Tibial artery (tissue), 4 donors: ENCODE measurements around the gene NEDD4L.

Experiments used
- DNase-seq, 2 donors: peaks; one replicate each; pipeline ENCODE4 v3.0.0-alpha.2; 2019
- H3K27ac ChIP-seq, 2 donors: fragments of 200-600 bp; sonication (generic) in 1 of 2; 1 replicate in 1 of 2; 2 replicates in 1 of 2; pipeline ENCODE4 v1.5.1; 2018 to 2019; ENCODE audit warnings: mild to moderate bottlenecking in 1 of 2
- H3K27me3 ChIP-seq, 2 donors: fragments of 200-600 bp; sonication (generic) in 1 of 2; one replicate each; pipeline versions ENCODE4 v1.5.1 to v1.6.0; 2016 to 2019
- H3K36me3 ChIP-seq, 3 donors: fragments of 200-600 bp; sonication (generic) in 2 of 3; one replicate each; pipeline ENCODE4 v1.5.1; 2016 to 2019; ENCODE audit warnings: mild to moderate bottlenecking in 2 of 3
- H3K4me1 ChIP-seq, 4 donors: fragments of 200-600 bp; sonication (generic) in 2 of 4; 1 replicate in 3 of 4; 2 replicates in 1 of 4; pipeline ENCODE4 v1.5.1; 2016 to 2019
- H3K4me3 ChIP-seq, 2 donors: fragments of 200-600 bp; sonication (generic) in 1 of 2; 1 replicate in 1 of 2; 2 replicates in 1 of 2; pipeline ENCODE4 v1.5.1; 2018 to 2019; ENCODE audit warnings: mild to moderate bottlenecking in 2 of 2
- H3K9me3 ChIP-seq, 3 donors: fragments of 200-600 bp; sonication (generic) in 1 of 3; one replicate each; pipeline ENCODE4 v1.5.1; 2016 to 2019
- CTCF ChIP-seq, 2 experiments: fragments of 200-600 bp in 1 of 2; fragments of 450-650 bp in 1 of 2; IDR thresholded peaks; one replicate each; pipeline ENCODE4 v1.5.1; 2017 to 2019; ENCODE audit warnings: antibody characterized with exemption in 2 of 2, mild to moderate bottlenecking in 1 of 2, moderate library complexity in 1 of 2
- intact Hi-C: fragments of 100-400 bp; cut with DNase I; formaldehyde crosslinking; loops from one replicate; pipeline ENCODE4 v1.15.0; 2023; ENCODE audit warnings: low total_unique reads

Gene NEDD4L

DNA sequence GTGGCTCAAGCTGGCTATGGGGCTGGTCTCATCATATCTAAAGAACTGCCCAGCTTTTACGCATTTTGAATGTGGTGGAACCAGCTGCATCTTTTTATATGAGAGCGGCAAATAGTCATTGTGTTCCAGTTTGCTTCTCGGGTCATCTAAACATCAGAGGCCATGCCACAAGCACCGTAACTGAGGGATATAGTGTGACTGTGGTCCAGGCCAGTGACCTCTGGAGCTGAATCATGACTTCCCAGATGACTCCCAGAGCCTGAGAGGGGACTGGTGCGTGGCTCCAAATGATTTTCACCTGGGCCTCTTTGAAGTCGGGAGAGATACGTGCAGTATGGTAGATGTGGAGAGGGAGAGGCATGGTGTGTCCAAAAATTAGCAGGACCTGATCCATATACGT is 271.0 kb downstream of the NEDD4L start:
- H3K4me1 ChIP-seq: no peaks in the 10 kb centered on the region
- H3K27ac ChIP-seq: no peak overlapping the region
- intact Hi-C loops: no loop called here
- no peaks in the 10 kb centered on the region for H3K27me3 ChIP-seq
- no peak overlapping the region for H3K4me3 ChIP-seq
- H3K9me3 ChIP-seq: no peaks in the 10 kb centered on the region
- DNase-seq: no peak
- no peak for TF ChIP-seq CTCF (IDR thresholded peaks at IDR 0.05)
- H3K36me3 ChIP-seq: no peaks in the 10 kb centered on the region

DNA sequence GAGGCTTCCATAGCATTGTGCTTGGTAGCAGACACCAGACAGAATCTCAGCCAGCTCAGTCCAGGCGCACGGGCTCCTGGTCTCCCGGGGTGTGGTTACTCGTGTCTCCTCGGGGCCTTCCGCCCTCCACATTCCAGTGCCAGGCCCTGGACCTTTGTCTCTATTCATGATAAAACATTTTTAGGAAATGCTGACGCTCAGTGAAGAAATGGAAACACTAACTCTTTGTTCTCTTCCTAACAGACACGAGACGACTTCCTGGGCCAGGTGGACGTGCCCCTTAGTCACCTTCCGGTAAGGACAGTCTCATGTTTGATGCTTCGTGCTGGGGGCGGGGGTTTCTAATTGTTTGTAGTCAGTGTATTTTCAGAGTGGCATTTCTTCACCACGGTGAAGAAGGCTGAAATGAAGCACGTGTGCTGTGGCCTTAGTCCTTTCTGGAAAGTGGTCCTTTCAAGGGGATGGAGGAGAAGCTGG is 271.8 kb downstream of the NEDD4L start:
- intact Hi-C loops: no loop called here
- H3K4me1 ChIP-seq: no peaks in the 10 kb centered on the region
- no peaks in the 10 kb centered on the region for H3K36me3 ChIP-seq
- no peak for DNase-seq
- H3K9me3 ChIP-seq: no peaks in the 10 kb centered on the region
- H3K4me3 ChIP-seq: no peak overlapping the region
- H3K27ac ChIP-seq: no peak overlapping the region
- TF ChIP-seq CTCF (IDR thresholded peaks at IDR 0.05): no peak
- no peaks in the 10 kb centered on the region for H3K27me3 ChIP-seq

DNA sequence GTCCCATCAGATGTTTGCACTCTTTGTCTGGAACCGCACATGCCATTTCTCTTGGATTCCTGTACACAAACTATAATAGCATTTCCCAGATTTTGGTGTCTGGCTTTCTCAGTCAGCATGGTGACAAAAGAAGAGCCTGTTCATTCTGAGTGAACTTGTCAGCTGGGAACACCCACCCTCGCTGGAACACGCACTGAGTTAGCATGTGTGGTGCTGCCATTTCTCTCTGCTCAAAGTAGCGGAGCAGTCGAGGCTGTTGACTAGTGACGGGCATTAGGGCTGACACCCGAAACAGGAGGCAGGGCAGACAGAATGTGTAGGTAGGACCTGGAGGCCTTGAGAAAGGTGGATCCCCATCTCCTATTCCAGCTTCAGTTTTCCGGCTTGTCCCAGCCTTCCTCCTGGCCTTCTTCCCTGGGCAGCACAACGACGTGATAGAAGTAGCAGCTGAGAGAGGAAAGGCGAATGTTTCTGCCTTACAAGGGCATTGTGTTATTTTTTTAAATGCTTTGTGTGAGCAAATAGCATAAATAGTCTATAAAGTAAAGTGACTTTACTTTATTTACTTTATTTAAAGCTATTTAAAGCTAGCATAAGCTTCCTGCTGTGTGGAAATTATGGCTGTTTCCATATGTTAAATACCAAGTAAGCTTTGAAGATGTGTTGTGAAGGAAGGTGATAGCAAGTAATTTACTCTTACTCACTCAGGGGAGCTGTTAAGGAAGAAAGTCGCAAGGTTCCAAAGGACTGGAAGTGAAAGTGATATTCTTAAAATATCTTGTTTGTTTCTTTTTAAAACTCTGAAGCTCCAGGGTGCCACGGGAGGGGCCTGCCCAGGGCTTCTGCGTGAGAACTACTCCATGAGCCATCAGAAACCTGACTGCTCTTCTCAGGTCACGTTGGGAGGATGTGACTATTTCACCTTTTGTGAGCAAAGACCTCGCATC is 272.6 kb downstream of the NEDD4L start:
- Histone ChIP-seq H3K27me3 (no peaks in the 10 kb centered on the region), H3K27ac (no peak overlapping the region), H3K9me3 (no peaks in the 10 kb centered on the region), H3K4me3 (no peak overlapping the region), H3K36me3 (no peaks in the 10 kb centered on the region), H3K4me1 (no peaks in the 10 kb centered on the region)
- intact Hi-C loops: no loop called here
- no peak for TF ChIP-seq CTCF (IDR thresholded peaks at IDR 0.05)
- DNase-seq: no peak

- Histone ChIP-seq H3K27me3 (no peaks in the 10 kb centered on the region), H3K4me3 (no peak overlapping the region), H3K4me1 (no peaks in the 10 kb centered on the region), H3K27ac (no peak overlapping the region), H3K36me3 (no peaks in the 10 kb centered on the region), H3K9me3 (no peaks in the 10 kb centered on the region)
- no peak for DNase-seq
- intact Hi-C loops: no loop called here
- TF ChIP-seq CTCF (IDR thresholded peaks at IDR 0.05): no peak
Measured at GRCh38 chr18:58319719-58320118, 275.7 kb downstream of the NEDD4L start.

GRCh38 chr18:58320907-58321561 is 277.0 kb downstream of the NEDD4L start:
- H3K4me1 ChIP-seq: no peaks in the 10 kb centered on the region
- TF ChIP-seq CTCF (IDR thresholded peaks at IDR 0.05): no peak
- no peaks in the 10 kb centered on the region for H3K36me3 ChIP-seq
- no peak for DNase-seq
- H3K9me3 ChIP-seq: no peaks in the 10 kb centered on the region
- H3K27ac ChIP-seq: no peak overlapping the region
- no peaks in the 10 kb centered on the region for H3K27me3 ChIP-seq
- intact Hi-C loops: no loop called here
- no peak overlapping the region for H3K4me3 ChIP-seq
